GM12878 (cell line): Measurements from ENCODE around the gene PMIS2. TPM values are rescaled to one million over a fixed set of nuclear protein-coding genes. Genes with fewer than 3 reads are reported as not detected.

Experiments used
- CTCF ChIP-seq, 3 experiments: IDR thresholded peaks in 2 of 3; conservative IDR thresholded peaks in 1 of 3; 2 replicates each; pipeline ENCODE4 v1.5.1; 2011; ENCODE audit warnings: low read depth in 3 of 3, low read length in 3 of 3, mild to moderate bottlenecking in 3 of 3, control low read depth in 2 of 3, moderate library complexity in 2 of 3, inconsistent platforms in 1 of 3, mixed read lengths in 1 of 3; ENCODE audit not compliant: control insufficient read depth in 2 of 3, insufficient read depth in 1 of 3; ENCODE audit errors: extremely low read depth in 1 of 3
- MTA2 ChIP-seq: fragments of 450-650 bp; IDR thresholded peaks from 2 replicates; pipeline ENCODE4 v1.6.1; 2016; ENCODE audit warnings: low read depth, mild to moderate bottlenecking, moderate library complexity
- PAX5 ChIP-seq: IDR thresholded peaks from 2 replicates; pipeline ENCODE4 v1.6.1; 2011; ENCODE audit warnings: low read depth, low read length, borderline replicate concordance
- TARDBP ChIP-seq: IDR thresholded peaks from 2 replicates; pipeline ENCODE4 v1.6.1; 2016; ENCODE audit warnings: borderline replicate concordance
- WRNIP1 ChIP-seq: IDR thresholded peaks from 2 replicates; pipeline ENCODE4 v1.6.1; 2011; ENCODE audit warnings: low read depth, low read length, improper control_type of control experiment, borderline replicate concordance
- ZNF592 ChIP-seq: fragments of 450-650 bp; IDR thresholded peaks from 2 replicates; pipeline ENCODE4 v1.6.1; 2017; ENCODE audit warnings: mild to moderate bottlenecking, moderate library complexity
- ZSCAN29 ChIP-seq: fragments of 450-650 bp; IDR thresholded peaks from 2 replicates; pipeline ENCODE4 v1.6.1; 2017; ENCODE audit warnings: mild to moderate bottlenecking, moderate library complexity
- polyA plus RNA-seq, 11 experiments: library from polyadenylated mRNA; depleted of rRNA in 4 of 11; unstranded in 6 of 11; stranded (reverse) in 5 of 11; fragments of >200 nt; fragmentation: Nextera tagmentation in 4 of 11; fragmentation: Illumina TruSeq in 1 of 11; extraction: Ambion mirVana in 4 of 11; extraction: Trizol in 1 of 11; gene quantifications; 1 replicate in 1 of 11; 2 replicates in 10 of 11; pipeline versions ENCODE4 v1.2.1 to v1.2.3, GENCODE V29; 2011 to 2016; ENCODE audit warnings: inconsistent platforms in 2 of 11, missing spikeins in 2 of 11, low read depth in 1 of 11
- total RNA-seq, 4 experiments: library from RNA; depleted of rRNA in 3 of 4; stranded (reverse); fragments of >200 nt in 3 of 4; fragmentation: Illumina TruSeq in 1 of 4; extraction: Trizol in 1 of 4; gene quantifications; 2 replicates each; pipeline versions ENCODE4 v1.2.1 to v1.2.3, GENCODE V29; 2013 to 2021

Gene PMIS2
- total and polyA plus RNA-seq, 10 of the 15 experiments (the other 5 are each of a cell fraction or from before 2014, with no cell fraction given): not detected

- TF ChIP-seq CTCF (IDR thresholded peaks at IDR 0.05 in 2 of 3, conservative IDR thresholded peaks at IDR 0.05 in 1 of 3; ENCODE audit: control insufficient read depth in 2 of 3, extremely low read depth in 1 of 3, insufficient read depth in 1 of 3, low read depth in 3 of 3, low read length in 3 of 3) (no peak), WRNIP1 (no peak), TARDBP (no peak), ZNF592 (no peak), PAX5 (no peak), MTA2 (no peak), ZSCAN29 (no peak)
Observed at GRCh38 chr19:35556025-35556590, 29.9 kb upstream of the PMIS2 start (continued).
